Astrocyte (in vitro differentiated cells and primary cell): Measurements from ENCODE around the gene ING4.

ENCODE experiments used
- CTCF ChIP-seq: IDR thresholded peaks from 2 replicates; pipeline ENCODE4 v1.5.1; 2011; ENCODE audit warnings: low read depth, mild to moderate bottlenecking, inconsistent platforms, low read length, moderate library complexity; ENCODE audit not compliant: insufficient read depth
- EZH2 ChIP-seq: IDR thresholded peaks from 2 replicates; pipeline ENCODE4 v1.6.1; 2012; ENCODE audit warnings: mild to moderate bottlenecking, low read length, inconsistent platforms; ENCODE audit not compliant: insufficient read depth

GRCh38 chr12:6643569-6644256 lies 19.2 kb downstream of the ING4 start:
- TF ChIP-seq CTCF (no peak), EZH2 (no peak)
